Right ventricle myocardium inferior (tissue), 1 donor: ENCODE measurements around the gene NECTIN1. TPM values are rescaled to one million over a fixed set of nuclear protein-coding genes. Genes with fewer than 3 reads are reported as not detected.
A peak's percentile ranks its signal among the peaks of the same experiment; 100 is the strongest.

Source experiments
- ATAC-seq: fragments of 200-7000 bp; cut with Tn5 transposase; one replicate; pipeline ENCODE4 v1.9.1; 2020; ENCODE audit warnings: mild to moderate bottlenecking, moderate library complexity
- DNase-seq: peaks from one replicate; pipeline ENCODE4 v3.0.0; 2021; ENCODE audit errors: missing footprints
- intact Hi-C: fragments of 100-400 bp; cut with DNase I; formaldehyde crosslinking; loops from one replicate; pipeline ENCODE4 v1.11.0; 2022
- total RNA-seq: library from RNA; stranded (reverse); fragmentation: NEBNext Ultra II Directional; extraction: Animal tissue kit (Norgen Biotek cat#: 25700); gene quantifications from one replicate; pipeline ENCODE4 v1.2.1, GENCODE V29; 2021
- donor health status: DM: no; HTN: yes; CAD: no; lungs with severe emphysema.

NECTIN1 gene
- total RNA-seq, 1 donor from 2014 or later, result 20.0 TPM

DNA sequence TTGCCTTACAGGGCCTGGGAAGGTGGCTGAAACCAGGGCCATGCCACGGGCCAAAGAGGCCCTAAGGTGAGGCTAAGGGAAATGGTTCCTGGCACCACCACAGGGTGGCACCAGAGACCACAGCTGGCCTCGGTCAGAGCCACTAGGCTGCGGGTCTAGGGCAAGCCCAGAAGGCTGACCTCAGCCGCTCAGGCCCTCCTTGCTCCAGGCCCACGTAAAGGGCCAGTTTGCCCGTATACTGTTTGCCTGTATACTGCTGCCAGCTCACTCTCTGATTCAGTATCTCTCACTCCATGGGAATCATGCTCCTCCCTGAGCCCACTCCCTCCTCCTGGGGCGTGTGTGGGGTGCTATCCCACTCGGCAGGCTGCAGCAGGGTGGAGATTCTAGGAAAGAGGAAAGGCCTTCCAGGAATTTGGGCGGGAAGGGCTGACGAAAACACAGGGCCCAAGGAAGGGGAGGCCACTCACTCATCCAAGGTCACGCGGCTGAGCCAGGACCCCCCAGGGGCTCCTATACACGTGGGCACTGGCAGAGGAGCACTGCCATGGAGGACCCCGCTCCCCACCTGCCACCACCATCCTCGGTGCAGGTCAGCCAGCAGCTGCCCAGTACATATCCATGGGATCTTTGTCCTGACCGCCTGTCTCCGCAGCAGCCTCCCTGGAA, 62.4 kb downstream of the NECTIN1 start:
- ATAC-seq, result peak; percentile 89
- intact Hi-C loops, result loop anchor here (1.0 to 5.0 kb wide), 3 partner anchors 63 to 442 kb away; partner anchors contain the start of gene NECTIN1

DNA sequence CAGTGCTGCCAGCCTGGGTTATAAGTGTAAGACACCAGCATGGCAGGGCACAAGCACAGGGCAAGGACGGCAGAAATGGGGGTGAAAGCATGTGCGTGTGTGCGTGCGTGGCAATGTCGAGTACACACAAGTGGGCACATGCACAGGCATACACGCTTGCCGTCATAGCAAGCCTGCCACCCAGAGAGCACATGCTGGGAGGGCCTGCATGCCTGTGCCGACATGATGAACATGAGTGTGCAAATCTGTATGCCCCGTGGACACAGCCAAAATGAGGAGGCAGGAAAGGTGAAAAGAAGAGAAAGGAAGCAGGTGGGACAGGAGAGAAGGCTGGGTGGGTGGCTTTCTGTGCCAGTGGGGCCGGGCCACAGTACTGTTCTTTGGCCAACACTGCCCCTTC, 62.9 kb downstream of the NECTIN1 start:
- intact Hi-C loops, result loop anchor here (1.0 to 5.0 kb wide), 3 partner anchors 63 to 442 kb away; partner anchors contain the start of gene NECTIN1
- no peak for ATAC-seq

More for the DNA sequence above, 62.4 kb downstream of the NECTIN1 start:
- DNase-seq, result peak; percentile 87

DNA sequence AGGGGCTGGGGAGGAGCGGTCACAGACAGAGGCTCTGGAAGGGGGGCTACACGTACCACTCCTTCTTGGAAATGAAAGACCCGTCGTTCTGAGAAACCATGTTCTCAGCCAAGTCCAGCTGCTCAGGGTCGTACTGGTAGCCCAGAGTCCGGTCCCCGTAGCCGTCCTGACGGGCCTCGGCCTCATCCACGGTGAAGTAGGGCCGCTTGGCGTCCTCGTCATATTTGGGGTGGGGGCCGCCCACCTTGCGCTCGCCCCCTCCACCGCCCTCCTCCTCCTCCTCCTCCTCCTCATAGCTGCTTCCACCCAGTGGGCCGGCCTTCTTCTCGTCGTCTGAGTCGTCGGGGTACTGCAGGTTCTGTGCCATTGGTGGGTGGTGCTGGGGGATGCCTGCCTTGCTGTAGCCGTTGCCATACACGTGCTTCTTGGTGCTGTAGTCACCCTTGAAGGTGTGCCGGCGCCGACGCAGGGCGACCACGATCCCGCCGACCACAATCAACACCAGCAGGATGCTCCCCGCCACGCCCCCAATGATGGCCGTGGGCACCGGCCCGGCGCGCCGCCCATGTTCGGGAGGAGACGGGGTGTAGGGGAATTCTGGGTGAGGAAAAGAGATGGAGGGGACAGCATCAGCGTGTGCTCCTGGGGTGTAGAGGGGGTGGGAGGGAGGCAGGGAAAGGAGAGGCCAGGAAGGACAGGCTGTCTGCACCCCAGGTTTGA, 64.1 kb downstream of the NECTIN1 start:
- intact Hi-C loops, result loop anchor here (5.0 kb wide), 1 partner anchor 347 kb away; no protein-coding TSS in a partner anchor
- no peak for ATAC-seq
- no peak for DNase-seq

More for the DNA sequence above, 62.9 kb downstream of the NECTIN1 start:
- no peak for DNase-seq

DNA sequence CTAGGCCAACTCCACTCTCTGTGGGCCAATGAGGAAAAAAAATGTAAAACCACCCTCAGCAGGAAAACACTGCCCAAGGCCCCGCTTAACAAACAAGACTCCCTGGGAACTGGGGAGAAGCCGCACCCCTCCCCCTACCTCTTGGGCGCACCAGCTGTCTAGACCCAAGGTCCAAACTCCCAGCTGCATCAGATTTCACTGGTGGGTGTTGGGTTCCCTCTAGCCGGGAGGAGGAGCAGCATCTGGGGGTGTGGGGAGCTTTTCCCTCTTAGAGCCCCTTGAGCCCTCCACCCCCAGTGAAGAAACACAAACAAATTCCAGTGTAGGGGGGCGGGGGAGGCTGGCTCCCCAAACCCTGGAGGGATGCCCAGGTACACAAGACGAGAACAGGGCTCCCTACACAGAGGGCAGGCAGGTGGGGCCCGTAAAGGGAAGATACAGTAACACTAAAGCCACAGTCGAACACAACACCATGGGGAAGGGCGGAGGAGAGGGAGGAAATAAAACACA, 64.9 kb downstream of the NECTIN1 start:
- intact Hi-C loops, result no loop called here

DNA sequence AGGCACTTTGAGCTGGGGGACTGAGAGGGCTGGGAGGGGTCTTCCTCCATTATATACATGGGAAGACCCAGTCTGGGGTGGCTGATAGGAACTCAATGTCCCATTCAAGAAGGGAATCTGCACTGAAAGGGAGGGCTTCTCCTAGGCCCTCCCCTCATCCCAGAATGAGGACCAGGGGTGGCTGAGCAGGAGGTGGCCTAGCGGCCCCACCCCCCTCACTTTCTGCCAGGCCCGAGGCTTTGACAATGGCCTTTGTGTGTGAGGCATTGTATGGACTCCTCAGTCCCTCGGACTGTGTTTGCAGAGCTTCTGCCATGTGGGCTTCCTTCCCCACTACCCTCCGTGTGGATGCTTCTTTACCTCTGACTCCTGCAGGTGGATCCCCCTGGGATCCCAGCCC, 65.7 kb downstream of the NECTIN1 start:
- ATAC-seq (no peak), DNase-seq (no peak)
- intact Hi-C loops, result no loop called here

More for the DNA sequence above, 64.9 kb downstream of the NECTIN1 start:
- DNase-seq (no peak), ATAC-seq (no peak)

DNA sequence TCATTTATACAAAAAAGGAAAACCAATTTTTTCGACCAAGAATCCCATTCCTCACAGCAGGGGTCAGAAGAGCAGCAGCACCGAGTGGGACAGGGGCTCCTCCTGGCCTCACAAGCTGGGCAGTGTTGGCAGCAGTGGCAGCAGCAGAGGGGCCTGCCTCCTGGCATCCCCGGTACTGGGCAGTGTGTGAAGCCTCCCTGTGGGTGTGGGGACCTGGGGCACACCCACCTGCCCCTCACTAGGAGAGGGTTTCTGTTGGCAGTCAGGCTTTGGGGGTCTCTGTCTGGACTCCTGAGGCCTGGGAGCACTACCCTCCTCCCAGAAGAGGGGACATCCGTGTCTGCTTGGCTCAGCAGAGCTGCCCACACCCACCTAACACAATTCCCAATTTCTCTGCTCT, 67.8 kb downstream of the NECTIN1 start:
- intact Hi-C loops, result no loop called here
- no peak for ATAC-seq
- no peak for DNase-seq

DNA sequence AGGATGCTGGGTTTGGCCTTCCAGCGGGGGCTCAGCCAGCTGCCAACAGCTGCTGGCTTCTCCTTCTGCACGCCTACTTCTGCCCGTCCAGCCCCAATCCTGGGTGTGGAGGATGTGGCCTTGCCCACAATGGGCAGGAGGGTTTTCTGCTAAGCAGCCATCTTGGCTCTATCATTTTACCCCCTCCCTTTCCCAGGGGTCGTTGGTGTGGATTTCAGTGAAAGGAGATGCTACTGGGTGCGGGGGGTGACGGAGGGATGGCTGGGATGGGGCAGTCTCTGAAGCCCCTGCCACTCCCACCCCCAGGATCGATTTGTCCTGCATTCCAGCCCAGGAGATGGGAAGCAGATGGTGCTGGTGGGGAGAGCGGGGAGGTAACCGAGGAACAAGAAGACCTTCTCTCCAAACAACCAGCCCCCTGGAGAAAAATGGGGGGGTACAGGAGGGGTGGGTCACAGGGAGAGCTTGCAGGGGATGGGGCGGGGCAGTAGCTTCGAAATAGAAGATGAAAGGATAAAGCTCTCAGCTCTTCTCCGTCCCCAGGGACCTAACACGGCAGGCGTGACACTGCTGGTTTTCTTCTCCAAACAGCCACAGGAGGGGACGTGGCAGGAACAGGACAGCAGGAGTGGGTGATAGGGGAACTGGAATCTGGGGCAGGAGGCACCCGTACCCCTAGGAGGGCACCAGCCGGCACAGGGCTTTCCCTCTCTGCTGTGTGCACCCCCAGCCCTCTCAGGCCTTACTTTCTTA, 68.9 kb downstream of the NECTIN1 start:
- no peak for DNase-seq
- no peak for ATAC-seq
- intact Hi-C loops, result no loop called here

DNA sequence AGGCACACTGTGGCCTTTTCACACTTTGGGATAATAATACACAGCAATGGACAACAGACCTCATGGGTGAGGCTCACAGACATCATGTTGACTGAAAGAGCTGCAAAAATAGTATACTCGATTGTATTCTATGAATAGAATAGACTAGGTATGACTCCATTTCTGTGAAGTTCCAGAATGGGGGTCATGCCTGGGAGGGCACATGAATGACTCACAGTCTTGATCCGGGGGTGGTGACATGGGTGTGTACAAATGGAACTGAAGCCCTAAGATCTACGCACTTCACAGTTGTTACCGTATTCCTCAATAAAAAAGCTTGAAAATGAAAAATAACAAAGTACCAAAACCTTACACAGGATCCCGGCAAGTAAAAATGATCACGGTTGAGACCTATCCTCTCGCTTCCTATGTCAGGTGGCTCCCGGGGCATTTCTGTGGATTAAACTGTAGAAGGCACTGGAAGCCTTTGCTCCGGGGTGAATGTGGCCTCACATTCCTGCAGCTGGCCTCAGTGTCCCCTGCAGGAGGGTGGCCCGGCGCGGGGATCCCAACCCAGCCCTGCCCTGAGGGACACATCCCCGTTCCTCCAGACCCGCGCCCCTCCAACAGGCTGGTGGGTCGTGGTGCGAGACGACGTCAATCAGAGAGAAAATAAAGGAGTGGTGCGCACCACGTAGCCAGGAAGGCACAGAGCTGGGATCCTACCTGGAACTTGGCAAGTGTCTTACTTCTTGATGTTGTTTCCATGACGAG, 75.9 kb downstream of the NECTIN1 start:
- intact Hi-C loops, result no loop called here
- DNase-seq (no peak), ATAC-seq (no peak)

DNA sequence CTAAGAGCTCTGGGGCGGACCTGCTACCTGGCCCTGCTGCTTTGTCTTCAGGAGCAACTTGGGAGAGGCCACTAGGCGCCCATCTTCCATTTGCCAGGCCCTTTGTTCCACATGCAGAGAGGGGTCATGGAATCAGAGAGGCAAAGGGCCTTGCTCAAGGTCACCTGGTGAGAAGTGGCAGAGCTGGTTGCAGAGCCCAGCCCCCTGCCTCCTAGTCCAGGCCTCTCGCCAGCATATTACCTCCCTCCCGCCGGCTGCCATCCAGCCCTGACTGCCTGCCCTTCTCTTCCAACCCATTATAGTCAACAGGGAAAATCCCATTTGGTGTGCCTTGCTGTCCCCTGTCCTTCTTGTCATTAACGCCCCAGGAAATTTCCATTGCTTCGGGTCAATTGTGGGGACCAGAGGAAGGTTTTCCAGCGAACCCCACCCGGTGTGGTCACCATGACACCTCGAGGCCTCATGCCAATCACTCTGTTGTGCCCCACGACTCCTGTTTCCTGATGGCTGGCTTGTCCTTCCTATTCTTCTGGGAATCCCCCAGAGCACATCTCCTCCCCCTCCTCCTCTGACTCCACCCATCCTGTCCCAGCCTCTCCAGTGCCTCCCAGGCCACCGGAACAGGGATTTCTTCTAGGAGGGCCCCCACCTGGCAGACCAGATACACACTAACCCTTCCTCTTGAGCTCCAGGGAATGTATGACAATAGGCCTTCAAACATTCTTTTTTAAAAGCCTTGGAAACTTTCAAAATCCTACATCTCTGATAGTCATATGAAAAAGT, 77.0 kb downstream of the NECTIN1 start:
- DNase-seq, result no peak
- ATAC-seq, result no peak
- intact Hi-C loops, result no loop called here

DNA sequence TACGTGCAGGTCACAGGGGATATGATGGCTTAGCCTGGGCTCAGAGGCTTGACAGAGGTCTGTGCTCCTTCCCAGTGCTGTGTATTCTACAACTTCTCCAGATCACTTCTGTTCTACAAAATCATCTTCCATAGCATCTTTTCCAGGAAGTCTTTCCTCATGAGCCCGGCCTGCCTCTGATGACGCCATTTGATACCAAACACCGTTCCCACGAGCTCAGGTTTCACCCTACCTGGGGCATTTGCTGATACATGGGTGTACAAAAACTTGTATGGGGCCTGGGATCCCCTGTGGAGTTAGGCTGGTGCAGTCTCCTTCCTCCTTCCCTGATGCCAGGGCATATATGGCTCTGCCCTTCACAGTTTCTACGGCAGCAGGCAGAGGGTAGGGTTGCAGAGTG, 78.7 kb downstream of the NECTIN1 start:
- ATAC-seq (no peak), DNase-seq (no peak)
- intact Hi-C loops, result no loop called here

DNA sequence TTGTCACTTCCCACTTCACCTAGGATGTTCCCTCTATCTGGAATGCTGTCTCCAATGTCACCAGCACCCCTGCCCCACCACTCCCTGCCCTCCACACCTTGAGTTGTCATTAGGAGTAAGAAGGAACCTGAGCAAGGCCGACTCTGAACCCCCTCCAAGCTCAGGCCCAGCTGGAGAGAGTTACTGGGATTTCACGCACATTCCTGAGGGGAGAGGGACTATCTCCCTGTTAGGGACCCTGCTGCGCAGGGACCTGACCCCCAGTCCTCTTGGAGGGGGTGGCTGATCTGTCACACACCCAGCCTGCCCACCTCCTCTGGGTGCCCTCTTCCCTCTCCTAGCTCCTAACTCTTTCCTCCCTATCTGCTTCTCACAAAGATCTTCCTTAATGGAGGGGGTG, 81.7 kb downstream of the NECTIN1 start:
- no peak for DNase-seq
- ATAC-seq, result no peak
- intact Hi-C loops, result no loop called here

DNA sequence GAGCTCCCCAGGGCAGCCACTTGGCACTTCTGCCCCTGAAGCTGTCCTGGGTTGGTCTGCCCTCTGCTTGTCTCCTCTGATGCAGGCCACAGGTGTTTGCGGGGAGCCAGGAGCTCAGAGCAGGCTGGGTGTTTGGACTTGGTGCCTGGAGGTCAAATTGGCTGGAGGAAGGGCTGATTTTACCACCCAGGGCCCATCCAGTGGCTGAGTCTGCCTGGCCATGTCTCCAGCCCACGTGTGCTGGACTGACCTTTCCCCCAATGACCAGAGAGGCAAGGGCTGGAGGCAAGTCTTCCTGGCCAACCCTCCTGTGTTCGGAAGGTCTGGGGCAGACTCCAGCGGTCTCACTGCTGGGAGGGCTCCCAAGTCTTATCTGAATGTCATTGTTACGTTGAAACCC, 84.0 kb downstream of the NECTIN1 start:
- ATAC-seq, result no peak
- intact Hi-C loops, result no loop called here
- peak; percentile 45 for DNase-seq

DNA sequence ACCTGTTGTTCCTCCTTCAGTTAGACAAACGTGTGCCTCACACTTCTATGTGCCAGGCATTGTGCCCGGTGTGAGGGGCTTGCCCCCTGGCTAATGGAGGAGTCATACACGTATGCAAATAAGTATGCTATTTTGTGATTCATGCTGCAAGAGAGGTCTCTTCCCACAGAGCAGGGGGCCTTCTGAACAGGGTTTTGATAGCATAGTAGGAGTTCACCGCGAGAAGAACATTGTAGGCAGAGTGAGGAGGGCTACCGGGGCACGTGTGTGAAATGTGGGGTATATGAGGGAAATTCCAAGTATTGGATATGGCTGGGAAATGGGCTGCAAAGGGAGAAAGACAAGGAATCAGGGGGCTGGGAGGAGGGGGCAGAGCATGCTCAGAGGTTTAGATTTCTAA, 84.5 kb downstream of the NECTIN1 start:
- ATAC-seq (no peak), DNase-seq (no peak)
- intact Hi-C loops, result no loop called here

DNA sequence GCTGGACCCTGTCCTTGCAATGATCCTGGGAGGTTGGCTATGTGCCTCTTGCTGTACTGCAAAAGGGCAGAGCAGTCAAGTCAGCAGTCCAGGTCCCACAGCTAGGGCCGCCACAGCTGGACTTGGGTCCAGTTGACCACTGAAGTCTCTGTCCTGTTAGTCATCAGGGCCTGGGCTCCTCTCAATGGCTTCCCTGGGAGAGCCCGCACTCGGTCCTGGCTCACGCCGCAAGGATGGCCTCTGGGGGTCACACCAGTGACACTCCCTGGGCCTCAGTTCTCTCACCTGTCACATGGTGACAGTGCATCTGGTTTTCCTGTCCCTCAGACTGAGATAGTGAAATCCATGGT, 85.1 kb downstream of the NECTIN1 start:
- DNase-seq, result no peak
- ATAC-seq, result no peak
- intact Hi-C loops, result no loop called here

DNA sequence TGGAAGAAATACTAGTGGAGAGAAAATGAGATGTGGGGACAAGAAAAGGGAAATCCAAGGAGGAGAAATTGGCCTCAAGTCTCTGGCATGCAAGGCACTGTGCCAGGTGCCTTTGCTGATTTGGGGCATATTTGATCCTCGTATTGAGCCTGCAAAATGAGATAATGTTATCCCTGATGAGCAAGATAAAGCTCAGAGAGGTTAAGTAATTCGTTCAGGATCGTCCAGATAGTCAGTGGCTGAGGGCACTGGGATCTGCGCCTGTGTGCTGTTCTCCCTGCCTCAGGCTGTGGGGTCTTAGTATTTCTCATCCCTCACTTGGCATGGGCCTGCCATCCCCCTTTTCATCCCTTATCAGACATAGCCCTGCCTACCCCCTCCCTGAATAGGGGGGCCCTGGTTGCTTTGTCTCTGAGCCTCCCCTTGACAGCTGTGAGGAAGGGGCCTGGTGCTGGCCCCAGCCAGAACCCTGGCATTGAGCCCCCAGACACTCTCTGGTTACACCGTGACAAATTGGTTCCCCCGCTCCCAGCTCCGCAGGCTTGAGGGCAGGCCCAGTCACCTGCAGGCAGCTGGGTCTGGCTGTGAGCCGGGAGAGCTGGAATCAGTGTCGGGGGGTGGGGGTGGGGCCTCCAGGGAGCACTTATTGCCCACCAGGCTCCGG, 85.7 kb downstream of the NECTIN1 start:
- DNase-seq, result no peak
- ATAC-seq, result no peak
- intact Hi-C loops, result no loop called here

DNA sequence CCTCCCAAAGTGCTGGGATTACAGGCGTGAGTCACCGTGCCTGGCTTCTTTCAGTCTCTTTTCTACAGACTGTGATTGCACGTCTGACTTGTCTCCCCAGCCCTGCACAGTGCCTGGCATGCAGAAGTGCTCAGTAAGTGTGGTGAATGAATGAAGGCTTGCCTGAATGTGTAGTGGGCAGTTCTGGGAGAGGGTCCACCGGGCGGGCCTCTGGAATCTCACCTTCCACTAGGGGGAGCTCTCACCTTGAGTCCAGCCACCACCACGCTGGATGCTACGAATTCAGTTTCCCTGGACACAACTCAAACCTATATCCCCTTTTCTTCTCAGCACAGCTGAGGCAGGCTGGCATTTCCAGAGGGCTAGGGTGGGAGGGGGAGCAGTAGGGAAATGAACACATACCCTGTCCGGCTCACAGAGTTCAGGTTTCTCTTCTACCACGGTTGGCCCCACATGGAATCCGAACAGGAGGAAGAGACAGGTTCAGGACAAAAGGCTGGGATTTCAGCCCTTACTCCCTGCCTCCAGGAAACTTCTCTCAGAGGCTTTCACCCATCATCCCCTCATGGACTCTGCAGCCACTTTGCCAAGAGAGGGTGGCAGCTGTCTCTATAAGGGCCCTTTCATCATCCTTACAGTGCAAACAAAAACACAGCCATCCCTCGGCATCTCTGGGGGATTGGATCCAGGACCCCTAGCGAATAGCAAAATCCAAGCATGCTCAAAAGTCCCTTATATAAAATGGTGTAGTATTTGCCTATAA, 86.8 kb downstream of the NECTIN1 start:
- DNase-seq (peak; percentile 68), ATAC-seq (no peak)
- intact Hi-C loops, result no loop called here

DNA sequence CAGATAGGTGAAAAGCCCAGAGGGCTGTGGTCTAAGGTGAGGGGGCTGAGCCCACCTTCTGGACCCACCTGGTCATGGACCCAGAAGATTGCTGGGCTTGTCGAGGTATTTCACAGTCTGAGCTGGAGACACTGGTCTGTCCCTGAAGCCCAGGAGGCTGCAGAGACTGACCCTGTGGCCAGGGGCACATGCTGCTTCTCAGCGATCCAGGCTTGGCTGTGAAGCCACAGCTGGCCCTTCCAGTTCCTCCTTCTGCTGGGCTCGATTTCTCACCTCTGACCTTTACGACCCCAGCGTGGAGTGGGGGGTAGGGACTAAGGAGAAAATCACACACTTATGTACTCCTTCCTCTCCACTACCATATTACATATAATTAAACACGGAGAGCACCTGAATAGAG, 88.5 kb downstream of the NECTIN1 start:
- intact Hi-C loops, result no loop called here
- DNase-seq, result no peak
- no peak for ATAC-seq
